Activated CD4-positive, alpha-beta T cell treated with anti-CD3 and anti-CD28 coated beads, Interleukin-2, amount 50 U/mL, for 24 hours (primary cell): ENCODE results near the gene ZNF444.
A peak's percentile ranks its signal among the peaks of the same experiment; 100 is the strongest.

Experiments
- DNase-seq, 2 donors: peaks; one replicate each; pipeline ENCODE4 v3.0.0-alpha.2; 2020; ENCODE audit warnings: low read depth in 1 of 2, low spot score in 1 of 2

ZNF444 gene

GRCh38 chr19:56121180-56122167, 19.6 kb upstream of the ZNF444 start, which contains the start of gene ZNF787:
ZNF787 (minus strand) TSS chr19:56121295; CDS start chr19:56103217, 18,078 bp downstream.
- DNase-seq: peak; percentile 96 to 98

GRCh38 chr19:56123266-56123891, 17.7 kb upstream of the ZNF444 start:
- no peak for DNase-seq

GRCh38 chr19:56124578-56124977, 16.5 kb upstream of the ZNF444 start:
- DNase-seq: no peak

GRCh38 chr19:56125806-56126590, 15.1 kb upstream of the ZNF444 start:
- no peak for DNase-seq

GRCh38 chr19:56126983-56127780, 13.9 kb upstream of the ZNF444 start:
- no peak for DNase-seq

- no peak for DNase-seq
Observed at GRCh38 chr19:56130006-56130405, 11.1 kb upstream of the ZNF444 start.

- no peak for DNase-seq
Observed at GRCh38 chr19:56131651-56132050, 9.4 kb upstream of the ZNF444 start.

- DNase-seq: no peak
Observed at GRCh38 chr19:56132316-56132822, 8.7 kb upstream of the ZNF444 start.

- no peak for DNase-seq
Observed at GRCh38 chr19:56133858-56134653, 7.0 kb upstream of the ZNF444 start.

GRCh38 chr19:56134654-56134921, 6.5 kb upstream of the ZNF444 start:
- DNase-seq: no peak

- DNase-seq: no peak
Observed at GRCh38 chr19:56136362-56136761, 4.7 kb upstream of the ZNF444 start.

GRCh38 chr19:56137405-56137804, 3.7 kb upstream of the ZNF444 start:
- DNase-seq: no peak

GRCh38 chr19:56138069-56138468, 3.0 kb upstream of the ZNF444 start:
- no peak for DNase-seq

- no peak for DNase-seq
Observed at GRCh38 chr19:56139847-56140582, 1.1 kb upstream of the ZNF444 start.

GRCh38 chr19:56141417-56141993, 418 bp downstream of the ZNF444 start:
- DNase-seq: no peak

- no peak for DNase-seq
Observed at GRCh38 chr19:56142087-56142787, 1.1 kb downstream of the ZNF444 start.

- DNase-seq: no peak
Observed at GRCh38 chr19:56142897-56143434, 1.9 kb downstream of the ZNF444 start.

- no peak for DNase-seq
Observed at GRCh38 chr19:56144376-56144775, 3.3 kb downstream of the ZNF444 start.
